ENCODE measurements around the gene MMADHC. TPM values are rescaled to one million over a fixed set of nuclear protein-coding genes. Genes with fewer than 3 reads are reported as not detected.

The MMADHC gene
- total and polyA plus RNA-seq, 2 of the 4 experiments (the other 2 are of a cell fraction) = 62.6 to 112 TPM

- H3K27ac ChIP-seq (ENCODE audit: insufficient read depth, low read length) = peak overlapping the region; percentile 34; the same call in 1 of the 2 replicates
- WGBS, 2 experiments (ENCODE audit: extremely low coverage in 2 of 2, insufficient read length in 1 of 2) = 100% methylated on average over 1 of the region's 2 CpGs; no CpG with 5 or more reads in 1 of the 2 experiments
- H3K4me3 ChIP-seq (ENCODE audit: insufficient read depth, low read depth, low read length) = peak overlapping the region; percentile 76
- H3K18ac ChIP-seq (ENCODE audit: low read depth, low read length) = no peak overlapping the region
- H2BK5ac ChIP-seq (ENCODE audit: low read depth, low read length, poor library complexity, severe bottlenecking) = peak overlapping the region; percentile 70
- intact Hi-C loops (cut with micrococcal nuclease) (no loop called here), dilution Hi-C loops (cut with HindIII; ENCODE audit: low sequenced_read_pairs, unreplicated experiment) (no loop called here), in situ Hi-C loops (cut with MboI; ENCODE audit: low sequenced_read_pairs) (loop anchor here (25.0 kb wide), 3 partner anchors 1327 to 1852 kb away; no protein-coding TSS in a partner anchor)
- no peaks in the 10 kb centered on the region for H3K9me3 ChIP-seq (ENCODE audit: control insufficient read depth, insufficient read depth, low read length)
- no peak overlapping the region for H3K4ac ChIP-seq (ENCODE audit: low read depth, low read length)
- H3K56ac ChIP-seq (ENCODE audit: extremely low read depth, insufficient read depth, low read length) = no peak overlapping the region
- H3K27me3 ChIP-seq (ENCODE audit: control insufficient read depth, insufficient read depth, low read length) = no peaks in the 10 kb centered on the region
- H3K4me1 ChIP-seq (ENCODE audit: control insufficient read depth, insufficient read depth, low read length) = peaks cover 7% of the 10 kb centered on the region
- H3K36me3 ChIP-seq (ENCODE audit: control insufficient read depth, insufficient read depth, low read length) = peaks cover 14% of the 10 kb centered on the region
- H3K23ac ChIP-seq (ENCODE audit: low read depth, low read length) = peak overlapping the region; percentile 61; the same call in 1 of the 2 replicates
- H4K8ac ChIP-seq (ENCODE audit: low read depth in 2 of 2, low read length in 2 of 2) = no peak overlapping the region
- no peak overlapping the region for H4K5ac ChIP-seq (ENCODE audit: low read depth, low read length)
- no peak overlapping the region for H2AK9ac ChIP-seq (replicated peaks; ENCODE audit: low read depth, low read length, poor library complexity)
- no peak overlapping the region for H3K9ac ChIP-seq (ENCODE audit: low read depth, low read length)
- no peak for TF ChIP-seq FOS (IDR thresholded peaks at IDR 0.05; ENCODE audit: low read depth, low read length)
- TF ChIP-seq CEBPB (IDR thresholded peaks at IDR 0.05; ENCODE audit: low read depth, low read length) = peak; percentile 42; the same call in 1 of the 2 replicates
- BruUV-seq (replicated peaks) = no TSS peak
- H4K91ac ChIP-seq (ENCODE audit: insufficient read depth, low read depth, low read length) = no peak overlapping the region
- peaks cover 6% of the 10 kb centered on the region; the same call in 1 of the 2 replicates for H4K20me1 ChIP-seq (ENCODE audit: insufficient read depth, low read length)
- POLR2A ChIA-PET (ENCODE audit: unreplicated experiment) = interaction anchor here (0.7 kb wide), 1 partner anchor 571 kb away, joined by 8 read pairs; no protein-coding TSS in a partner anchor
- DNase-seq = peak; percentile 38
- no peaks in the 10 kb centered on the region for H3K9me1 ChIP-seq (ENCODE audit: insufficient read depth, low read length)
- no peak overlapping the region for H2BK20ac ChIP-seq (ENCODE audit: low read depth, low read length)
- no peak overlapping the region for H2AFZ ChIP-seq (replicated peaks; ENCODE audit: low read length, poor library complexity)
- ATAC-seq (ENCODE audit: low read depth) = no peak
- CTCF ChIA-PET = no interaction called here
- no peak overlapping the region for H3K14ac ChIP-seq (replicated peaks; ENCODE audit: low read depth, low read length)
- no peak overlapping the region for H2BK120ac ChIP-seq (ENCODE audit: low read depth, low read length)
- H3K4me2 ChIP-seq (ENCODE audit: low read depth, low read length) = peak overlapping the region; percentile 84
- H2AK5ac ChIP-seq (ENCODE audit: low read depth, low read length) = no peak overlapping the region
- H3K79me1 ChIP-seq (ENCODE audit: low read depth in 1 of 2, low read length in 2 of 2) = peaks cover 5 to 37% of the 10 kb centered on the region in 2 experiments; a peak in 3 of 4 replicates
- H2BK15ac ChIP-seq (ENCODE audit: low read depth, low read length) = no peak overlapping the region
Observed at GRCh38 chr2:149585166-149585885, 2.2 kb downstream of the MMADHC start.
